ENCODE measurements around the gene TANK. TPM values are rescaled to one million over a fixed set of nuclear protein-coding genes. Genes with fewer than 3 reads are reported as not detected.
A peak's percentile ranks its signal among the peaks of the same experiment; 100 is the strongest.

Gene TANK
- total and polyA plus RNA-seq, 8 donors: 12.2 to 140 (median 46.1) TPM

DNA sequence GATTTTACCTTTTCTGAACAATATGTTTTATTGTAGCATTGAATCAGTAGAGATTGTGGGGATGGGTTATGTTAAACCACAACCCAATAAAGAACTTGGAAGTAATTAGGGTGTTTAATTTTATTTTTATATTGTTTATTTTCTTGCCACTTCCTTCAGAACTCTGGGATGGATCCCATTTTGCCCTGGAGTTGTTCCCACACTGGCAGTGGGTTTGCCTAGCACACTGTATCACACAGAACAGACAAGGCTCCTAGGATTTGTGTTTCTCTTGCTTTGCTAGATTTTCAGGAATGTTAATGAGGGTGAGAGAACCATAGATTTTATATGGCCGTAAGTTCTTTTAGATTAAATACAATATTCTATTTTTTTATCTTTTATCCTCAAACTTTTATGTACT is 59.0 kb downstream of the TANK start:
- 88 to 100% (median 92%) methylated on average over 1 of the region's 1 CpG for WGBS, 5 donors
- DNase-seq: no peak
- no peak overlapping the region for H3K27ac ChIP-seq
- H3K36me3 ChIP-seq: peaks cover 0 to 14% (median 6%) of the 10 kb centered on the region in 4 donors
- TF ChIP-seq, protein P1, sequence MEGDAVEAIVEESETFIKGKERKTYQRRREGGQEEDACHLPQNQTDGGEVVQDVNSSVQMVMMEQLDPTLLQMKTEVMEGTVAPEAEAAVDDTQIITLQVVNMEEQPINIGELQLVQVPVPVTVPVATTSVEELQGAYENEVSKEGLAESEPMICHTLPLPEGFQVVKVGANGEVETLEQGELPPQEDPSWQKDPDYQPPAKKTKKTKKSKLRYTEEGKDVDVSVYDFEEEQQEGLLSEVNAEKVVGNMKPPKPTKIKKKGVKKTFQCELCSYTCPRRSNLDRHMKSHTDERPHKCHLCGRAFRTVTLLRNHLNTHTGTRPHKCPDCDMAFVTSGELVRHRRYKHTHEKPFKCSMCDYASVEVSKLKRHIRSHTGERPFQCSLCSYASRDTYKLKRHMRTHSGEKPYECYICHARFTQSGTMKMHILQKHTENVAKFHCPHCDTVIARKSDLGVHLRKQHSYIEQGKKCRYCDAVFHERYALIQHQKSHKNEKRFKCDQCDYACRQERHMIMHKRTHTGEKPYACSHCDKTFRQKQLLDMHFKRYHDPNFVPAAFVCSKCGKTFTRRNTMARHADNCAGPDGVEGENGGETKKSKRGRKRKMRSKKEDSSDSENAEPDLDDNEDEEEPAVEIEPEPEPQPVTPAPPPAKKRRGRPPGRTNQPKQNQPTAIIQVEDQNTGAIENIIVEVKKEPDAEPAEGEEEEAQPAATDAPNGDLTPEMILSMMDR (IDR thresholded peaks at IDR 0.05): no peak
- TF ChIP-seq POLR2AphosphoS5 (IDR thresholded peaks at IDR 0.05) (no peak), EP300 (IDR thresholded peaks at IDR 0.05) (no peak), POLR2A (IDR thresholded peaks at IDR 0.05) (no peak)
- H3K4me3 ChIP-seq: no peak overlapping the region
- no peaks in the 10 kb centered on the region for H3K4me1 ChIP-seq
- H3K9me3 ChIP-seq: no peaks in the 10 kb centered on the region
- intact Hi-C loops (cut with DNase I; ENCODE audit: low total_unique reads): no loop called here
- H3K27me3 ChIP-seq: no peaks in the 10 kb centered on the region

DNA sequence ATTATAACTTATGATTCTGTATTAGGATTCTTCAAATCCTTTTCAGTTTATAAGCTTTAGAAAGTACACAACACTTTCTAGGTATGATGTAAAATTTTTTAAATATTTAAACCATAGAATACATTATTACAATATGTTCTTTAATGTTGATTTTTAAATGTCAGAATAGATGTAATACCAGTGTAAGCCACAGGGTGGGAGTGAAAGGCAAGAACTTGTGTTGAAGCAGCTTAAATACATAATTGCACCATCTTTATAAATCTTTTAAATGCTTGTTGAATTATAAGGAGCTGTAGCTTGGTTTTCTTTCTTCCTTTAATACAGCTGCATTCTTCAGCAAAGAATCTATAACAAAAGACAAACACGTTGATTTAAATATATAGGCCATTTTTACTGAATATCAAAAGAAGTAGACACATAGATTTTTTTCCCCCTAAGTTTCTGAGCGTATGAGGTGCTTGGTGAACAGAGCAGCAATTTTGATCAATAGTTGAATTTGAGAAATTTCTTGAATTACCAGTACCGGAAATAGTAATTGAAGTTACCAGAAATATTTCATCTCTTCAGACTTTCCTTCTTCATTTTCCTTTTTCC is 63.0 kb downstream of the TANK start:
- no peaks in the 10 kb centered on the region for H3K4me1 ChIP-seq
- WGBS, 5 donors: 69 to 80% (median 76%) methylated on average over 3 of the region's 3 CpGs
- no peak overlapping the region for H3K4me3 ChIP-seq
- TF ChIP-seq POLR2A (IDR thresholded peaks at IDR 0.05): no peak
- TF ChIP-seq, protein P1 (IDR thresholded peaks at IDR 0.05): peak in 4 of 7 experiments; percentile 48 to 86 (median 61)
- no peaks in the 10 kb centered on the region for H3K9me3 ChIP-seq
- H3K27ac ChIP-seq: no peak overlapping the region
- intact Hi-C loops (cut with DNase I; ENCODE audit: low total_unique reads): loop anchor here (10.0 kb wide), 1 partner anchor 52 kb away; no protein-coding TSS in a partner anchor
- H3K27me3 ChIP-seq: no peaks in the 10 kb centered on the region
- DNase-seq: peak in 1 of 2 donors; percentile 66
- H3K36me3 ChIP-seq: peaks cover 4 to 46% (median 31%) of the 10 kb centered on the region in 4 donors

DNA sequence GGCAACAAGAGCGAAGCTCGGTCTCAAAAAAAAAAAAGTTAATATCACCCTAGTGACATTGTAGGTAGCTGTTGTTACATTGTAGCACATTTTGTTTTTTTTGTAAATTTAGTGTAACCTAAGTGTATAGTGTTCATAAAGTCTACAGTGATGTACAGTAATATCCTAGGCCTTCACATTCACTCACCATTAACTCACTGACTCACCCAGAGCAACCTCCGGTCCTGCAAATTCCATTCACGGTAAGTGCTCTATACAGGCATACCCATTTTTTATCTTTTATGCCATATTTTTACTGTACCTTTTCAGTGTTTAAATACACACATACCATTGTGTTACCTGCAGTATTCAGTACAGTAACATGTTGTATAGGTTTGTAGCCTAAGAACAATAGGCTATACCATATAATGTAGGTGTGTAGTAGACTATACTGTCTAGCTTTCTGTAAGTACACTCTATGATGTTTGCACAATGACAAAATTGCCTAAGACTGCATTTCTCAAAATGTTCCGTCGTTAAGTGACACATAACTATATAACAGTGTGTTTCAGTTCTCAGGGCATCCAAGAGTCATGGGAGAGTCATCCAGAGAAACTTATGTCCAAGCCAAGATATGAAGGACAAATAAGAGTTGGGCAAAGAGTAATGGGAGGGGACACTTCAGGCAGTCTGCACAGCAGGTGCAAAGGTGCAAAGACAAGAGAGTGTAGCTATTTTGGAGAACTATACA is 68.4 kb downstream of the TANK start:
- DNase-seq: no peak
- no peak overlapping the region for H3K27ac ChIP-seq
- intact Hi-C loops (cut with DNase I; ENCODE audit: low total_unique reads): loop anchor here (10.0 kb wide), 1 partner anchor 46 kb away; no protein-coding TSS in a partner anchor
- H3K4me1 ChIP-seq: no peaks in the 10 kb centered on the region
- WGBS, 5 donors: 90 to 97% (median 95%) methylated on average over 6 of the region's 6 CpGs
- peaks cover 16 to 86% (median 61%) of the 10 kb centered on the region in 4 donors for H3K36me3 ChIP-seq
- TF ChIP-seq, protein P1 (IDR thresholded peaks at IDR 0.05): no peak
- TF ChIP-seq POLR2AphosphoS5 (IDR thresholded peaks at IDR 0.05) (no peak), EP300 (IDR thresholded peaks at IDR 0.05) (no peak), POLR2A (IDR thresholded peaks at IDR 0.05) (no peak)
- no peaks in the 10 kb centered on the region for H3K9me3 ChIP-seq
- no peak overlapping the region for H3K4me3 ChIP-seq
- no peaks in the 10 kb centered on the region for H3K27me3 ChIP-seq

DNA sequence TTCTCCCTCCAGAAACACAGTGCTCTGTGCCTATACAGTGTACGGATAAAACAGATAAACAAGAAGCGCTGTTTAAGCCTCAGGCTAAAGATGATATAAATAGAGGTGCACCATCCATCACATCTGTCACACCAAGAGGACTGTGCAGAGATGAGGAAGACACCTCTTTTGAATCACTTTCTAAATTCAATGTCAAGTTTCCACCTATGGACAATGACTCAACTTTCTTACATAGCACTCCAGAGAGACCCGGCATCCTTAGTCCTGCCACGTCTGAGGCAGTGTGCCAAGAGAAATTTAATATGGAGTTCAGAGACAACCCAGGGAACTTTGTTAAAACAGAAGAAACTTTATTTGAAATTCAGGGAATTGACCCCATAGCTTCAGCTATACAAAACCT is 70.7 kb downstream of the TANK start:
- 65 to 83% (median 77%) methylated on average over 4 of the region's 4 CpGs for WGBS, 5 donors
- H3K27ac ChIP-seq: no peak overlapping the region
- H3K9me3 ChIP-seq: no peaks in the 10 kb centered on the region
- DNase-seq: no peak
- TF ChIP-seq POLR2AphosphoS5 (IDR thresholded peaks at IDR 0.05) (no peak), POLR2A (IDR thresholded peaks at IDR 0.05) (no peak), EP300 (IDR thresholded peaks at IDR 0.05) (no peak)
- TF ChIP-seq, protein P1 (IDR thresholded peaks at IDR 0.05): no peak
- no peak overlapping the region for H3K4me3 ChIP-seq
- H3K36me3 ChIP-seq: peaks cover 12 to 78% (median 51%) of the 10 kb centered on the region in 4 donors
- intact Hi-C loops (cut with DNase I; ENCODE audit: low total_unique reads): no loop called here
- no peaks in the 10 kb centered on the region for H3K27me3 ChIP-seq
- no peaks in the 10 kb centered on the region for H3K4me1 ChIP-seq

All from stomach (tissue), 9 donors.